GM23338 (cell line): ENCODE results near the gene GPR158. TPM values are rescaled to one million over a fixed set of nuclear protein-coding genes. Genes with fewer than 3 reads are reported as not detected.

ENCODE experiments used
- ATAC-seq: fragments of 200-7000 bp; cut with Tn5 transposase; 3 replicates; pipeline ENCODE4 v1.9.1; 2020
- DNase-seq: peaks from one replicate; pipeline ENCODE4 v3.0.0-alpha.2; 2015; ENCODE audit warnings: low spot score
- H2AFZ ChIP-seq: fragments of 200-600 bp; sonication (generic); 2 replicates; pipeline ENCODE4 v1.8.0; 2016; ENCODE audit warnings: antibody characterized with exemption, mild to moderate bottlenecking, moderate library complexity
- H3F3A ChIP-seq: fragments of 200-600 bp; sonication (generic); replicated peaks from 2 replicates; pipeline ENCODE4 v1.8.0; 2017; ENCODE audit warnings: antibody characterized with exemption, mixed run types, low read depth
- H3K27ac ChIP-seq: fragments of 200-600 bp; sonication (generic); 2 replicates; pipeline ENCODE4 v1.6.1; 2016; ENCODE audit warnings: low read depth
- H3K27me3 ChIP-seq: fragments of 200-600 bp; sonication (generic); 2 replicates; pipeline ENCODE4 v1.8.0; 2016; ENCODE audit warnings: mild to moderate bottlenecking, mixed run types, moderate library complexity; ENCODE audit not compliant: insufficient read depth
- H3K36me3 ChIP-seq: fragments of 200-600 bp; sonication (generic); 2 replicates; pipeline ENCODE4 v1.8.0; 2016; ENCODE audit warnings: mild to moderate bottlenecking; ENCODE audit not compliant: insufficient read depth
- H3K4me1 ChIP-seq: fragments of 200-600 bp; sonication (generic); 2 replicates; pipeline ENCODE4 v1.8.0; 2016; ENCODE audit warnings: mild to moderate bottlenecking, moderate library complexity; ENCODE audit not compliant: insufficient read depth
- H3K4me2 ChIP-seq: fragments of 200-600 bp; sonication (generic); 2 replicates; pipeline ENCODE4 v1.7.1; 2017; ENCODE audit warnings: mixed run types
- H3K4me3 ChIP-seq: fragments of 200-600 bp; sonication (generic); 2 replicates; pipeline ENCODE4 v1.6.1; 2016; ENCODE audit warnings: mixed run types
- H3K79me2 ChIP-seq: fragments of 200-600 bp; sonication (generic); replicated peaks from 2 replicates; pipeline ENCODE4 v1.8.0; 2017; ENCODE audit warnings: mild to moderate bottlenecking; ENCODE audit not compliant: insufficient read depth
- H3K9me2 ChIP-seq: fragments of 200-600 bp; sonication (generic); 2 replicates; pipeline ENCODE4 v1.8.0; 2017; ENCODE audit not compliant: insufficient read depth
- H4K20me1 ChIP-seq: fragments of 200-600 bp; sonication (generic); replicated peaks from 2 replicates; pipeline ENCODE4 v1.8.0; 2017; ENCODE audit warnings: mild to moderate bottlenecking; ENCODE audit not compliant: insufficient read depth
- H3K27ac Mint-ChIP-seq: 2 replicates; pipeline ENCODE4 v1.8.0; 2020; ENCODE audit warnings: inconsistent platforms, mild to moderate bottlenecking, moderate library complexity, mixed read lengths
- H3K27me3 Mint-ChIP-seq: 3 replicates; pipeline ENCODE4 v1.8.0; 2022; ENCODE audit warnings: low read depth, mild to moderate bottlenecking, moderate library complexity, mixed read lengths, inconsistent platforms; ENCODE audit not compliant: insufficient read depth, poor library complexity
- H3K36me3 Mint-ChIP-seq: 3 replicates; pipeline ENCODE4 v1.8.0; 2021; ENCODE audit warnings: low read depth, mild to moderate bottlenecking, inconsistent platforms, moderate library complexity, mixed read lengths
- H3K4me1 Mint-ChIP-seq: 3 replicates; pipeline ENCODE4 v1.8.0; 2020; ENCODE audit warnings: mild to moderate bottlenecking, inconsistent platforms, mixed read lengths
- H3K4me3 Mint-ChIP-seq: 3 replicates; pipeline ENCODE4 v1.8.0; 2021; ENCODE audit warnings: moderate library complexity, mild to moderate bottlenecking, inconsistent platforms, mixed read lengths
- H3K9me3 Mint-ChIP-seq: 3 replicates; pipeline ENCODE4 v1.8.0; 2020; ENCODE audit warnings: moderate library complexity, mild to moderate bottlenecking, inconsistent platforms, mixed read lengths
- CREB1 ChIP-seq: fragments of 250-450 bp; sonication (Bioruptor Pico); IDR thresholded peaks from 2 replicates; pipeline ENCODE4 v1.5.0; 2020; ENCODE audit warnings: low read depth, mild to moderate bottlenecking, moderate library complexity
- CTCF ChIP-seq, 2 experiments: fragments of 200-600 bp in 1 of 2; sonication (generic) in 1 of 2; conservative IDR thresholded peaks; 2 replicates each; pipeline versions ENCODE4 v1.5.1 to v1.6.1; 2016 to 2017; ENCODE audit warnings: antibody characterized with exemption in 2 of 2, low read depth in 2 of 2, mild to moderate bottlenecking in 2 of 2, moderate library complexity in 1 of 2
- ETS1 ChIP-seq: IDR thresholded peaks from 2 replicates; pipeline ENCODE4 v1.6.1; 2016; ENCODE audit warnings: antibody characterized with exemption
- EZH2 ChIP-seq: fragments of 200-600 bp; sonication (generic); IDR thresholded peaks from one replicate; pipeline ENCODE4 v1.8.0; 2017; ENCODE audit warnings: antibody characterized with exemption, mild to moderate bottlenecking, low read depth; ENCODE audit not compliant: unreplicated experiment
- EZH2phosphoT487 ChIP-seq: fragments of 200-600 bp; sonication (generic); IDR thresholded peaks from one replicate; pipeline ENCODE4 v1.8.1; 2018; ENCODE audit warnings: antibody characterized with exemption; ENCODE audit not compliant: unreplicated experiment
- JUNB ChIP-seq: IDR thresholded peaks from one replicate; pipeline ENCODE4 v1.6.1; 2016; ENCODE audit warnings: antibody characterized with exemption; ENCODE audit not compliant: unreplicated experiment
- NANOG ChIP-seq: IDR thresholded peaks from 2 replicates; pipeline ENCODE4 v1.6.1; 2016; ENCODE audit warnings: antibody characterized with exemption, borderline replicate concordance
- POLR2AphosphoS5 ChIP-seq: IDR thresholded peaks from 2 replicates; pipeline ENCODE4 v1.6.1; 2016; ENCODE audit warnings: antibody characterized with exemption, low read depth
- STAT1 ChIP-seq: IDR thresholded peaks from one replicate; pipeline ENCODE4 v1.6.1; 2016; ENCODE audit warnings: antibody characterized with exemption; ENCODE audit not compliant: unreplicated experiment
- ZNF114 ChIP-seq: fragments of 250-450 bp; sonication (Bioruptor Pico); IDR thresholded peaks from 2 replicates; pipeline ENCODE4 v1.5.0; 2020; ENCODE audit warnings: mild to moderate bottlenecking, moderate library complexity
- ZNF331 ChIP-seq: fragments of 250-450 bp; sonication (Bioruptor Pico); IDR thresholded peaks from 2 replicates; pipeline ENCODE4 v1.5.0; 2020; ENCODE audit warnings: low read depth, mild to moderate bottlenecking, moderate library complexity
- polyA plus RNA-seq: library from polyadenylated mRNA; unstranded; fragments of >200 nt; fragmentation: Nextera tagmentation; extraction: Ambion mirVana; gene quantifications from 2 replicates; pipeline ENCODE4 v1.2.1, GENCODE V29; 2016
- total RNA-seq: library from RNA; depleted of rRNA; stranded (reverse); fragments of >200 nt; shearing (Covaris generic); gene quantifications from 2 replicates; pipeline ENCODE4 v1.2.3, GENCODE V29; 2014
- TF ChIP-seq, protein P1 (sequence below): fragments of 250-450 bp; sonication (Bioruptor Pico); IDR thresholded peaks from 2 replicates; pipeline ENCODE4 v1.5.0; 2020; ENCODE audit warnings: mild to moderate bottlenecking, moderate library complexity
- TF ChIP-seq, protein P2 (sequence below): IDR thresholded peaks from one replicate; pipeline ENCODE4 v1.6.1; 2018; ENCODE audit warnings: antibody characterized with exemption; ENCODE audit not compliant: unreplicated experiment

The GPR158 gene
- total and polyA plus RNA-seq, 2 experiments from 2014 or later, result 0.13 to 1.5 TPM

DNA sequence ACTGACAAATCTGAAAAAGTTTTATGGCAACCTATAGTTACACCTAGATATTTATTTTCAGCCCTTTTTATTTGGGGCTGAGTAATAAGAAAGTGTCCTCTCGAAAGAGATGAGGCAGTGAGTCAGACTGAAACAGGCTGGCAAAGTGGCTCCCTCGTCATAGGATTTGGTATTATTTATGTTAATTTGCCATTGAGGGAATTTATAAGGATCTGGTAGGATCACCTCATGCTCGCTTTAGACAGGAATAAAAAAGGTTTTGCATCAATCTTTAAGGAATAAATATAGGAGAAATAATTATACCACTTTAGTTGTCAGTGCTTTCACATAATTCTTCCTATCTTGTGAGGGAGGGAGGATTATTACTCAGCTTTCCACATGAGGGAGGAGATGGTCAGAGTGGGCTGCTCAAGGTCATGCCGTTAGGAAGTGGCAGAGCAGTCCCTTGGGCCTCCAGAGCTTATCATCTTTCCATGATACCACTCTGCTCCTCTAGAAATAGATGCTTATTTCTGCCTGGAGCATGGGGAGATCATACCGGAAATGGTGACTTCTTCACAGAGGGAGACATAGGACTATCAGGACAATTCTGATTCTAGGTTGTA is 356.8 kb downstream of the GPR158 start:
- no peaks in the 10 kb centered on the region for H3F3A ChIP-seq
- Mint-ChIP-seq H3K4me3 (no peak overlapping the region), H3K9me3 (no peaks in the 10 kb centered on the region), H3K36me3 (no peaks in the 10 kb centered on the region), H3K4me1 (peaks cover 3% of the 10 kb centered on the region; the same call in 1 of the 3 replicates), H3K27ac (no peak overlapping the region), H3K27me3 (no peaks in the 10 kb centered on the region)
- no peaks in the 10 kb centered on the region for H3K79me2 ChIP-seq
- TF ChIP-seq, protein P1, sequence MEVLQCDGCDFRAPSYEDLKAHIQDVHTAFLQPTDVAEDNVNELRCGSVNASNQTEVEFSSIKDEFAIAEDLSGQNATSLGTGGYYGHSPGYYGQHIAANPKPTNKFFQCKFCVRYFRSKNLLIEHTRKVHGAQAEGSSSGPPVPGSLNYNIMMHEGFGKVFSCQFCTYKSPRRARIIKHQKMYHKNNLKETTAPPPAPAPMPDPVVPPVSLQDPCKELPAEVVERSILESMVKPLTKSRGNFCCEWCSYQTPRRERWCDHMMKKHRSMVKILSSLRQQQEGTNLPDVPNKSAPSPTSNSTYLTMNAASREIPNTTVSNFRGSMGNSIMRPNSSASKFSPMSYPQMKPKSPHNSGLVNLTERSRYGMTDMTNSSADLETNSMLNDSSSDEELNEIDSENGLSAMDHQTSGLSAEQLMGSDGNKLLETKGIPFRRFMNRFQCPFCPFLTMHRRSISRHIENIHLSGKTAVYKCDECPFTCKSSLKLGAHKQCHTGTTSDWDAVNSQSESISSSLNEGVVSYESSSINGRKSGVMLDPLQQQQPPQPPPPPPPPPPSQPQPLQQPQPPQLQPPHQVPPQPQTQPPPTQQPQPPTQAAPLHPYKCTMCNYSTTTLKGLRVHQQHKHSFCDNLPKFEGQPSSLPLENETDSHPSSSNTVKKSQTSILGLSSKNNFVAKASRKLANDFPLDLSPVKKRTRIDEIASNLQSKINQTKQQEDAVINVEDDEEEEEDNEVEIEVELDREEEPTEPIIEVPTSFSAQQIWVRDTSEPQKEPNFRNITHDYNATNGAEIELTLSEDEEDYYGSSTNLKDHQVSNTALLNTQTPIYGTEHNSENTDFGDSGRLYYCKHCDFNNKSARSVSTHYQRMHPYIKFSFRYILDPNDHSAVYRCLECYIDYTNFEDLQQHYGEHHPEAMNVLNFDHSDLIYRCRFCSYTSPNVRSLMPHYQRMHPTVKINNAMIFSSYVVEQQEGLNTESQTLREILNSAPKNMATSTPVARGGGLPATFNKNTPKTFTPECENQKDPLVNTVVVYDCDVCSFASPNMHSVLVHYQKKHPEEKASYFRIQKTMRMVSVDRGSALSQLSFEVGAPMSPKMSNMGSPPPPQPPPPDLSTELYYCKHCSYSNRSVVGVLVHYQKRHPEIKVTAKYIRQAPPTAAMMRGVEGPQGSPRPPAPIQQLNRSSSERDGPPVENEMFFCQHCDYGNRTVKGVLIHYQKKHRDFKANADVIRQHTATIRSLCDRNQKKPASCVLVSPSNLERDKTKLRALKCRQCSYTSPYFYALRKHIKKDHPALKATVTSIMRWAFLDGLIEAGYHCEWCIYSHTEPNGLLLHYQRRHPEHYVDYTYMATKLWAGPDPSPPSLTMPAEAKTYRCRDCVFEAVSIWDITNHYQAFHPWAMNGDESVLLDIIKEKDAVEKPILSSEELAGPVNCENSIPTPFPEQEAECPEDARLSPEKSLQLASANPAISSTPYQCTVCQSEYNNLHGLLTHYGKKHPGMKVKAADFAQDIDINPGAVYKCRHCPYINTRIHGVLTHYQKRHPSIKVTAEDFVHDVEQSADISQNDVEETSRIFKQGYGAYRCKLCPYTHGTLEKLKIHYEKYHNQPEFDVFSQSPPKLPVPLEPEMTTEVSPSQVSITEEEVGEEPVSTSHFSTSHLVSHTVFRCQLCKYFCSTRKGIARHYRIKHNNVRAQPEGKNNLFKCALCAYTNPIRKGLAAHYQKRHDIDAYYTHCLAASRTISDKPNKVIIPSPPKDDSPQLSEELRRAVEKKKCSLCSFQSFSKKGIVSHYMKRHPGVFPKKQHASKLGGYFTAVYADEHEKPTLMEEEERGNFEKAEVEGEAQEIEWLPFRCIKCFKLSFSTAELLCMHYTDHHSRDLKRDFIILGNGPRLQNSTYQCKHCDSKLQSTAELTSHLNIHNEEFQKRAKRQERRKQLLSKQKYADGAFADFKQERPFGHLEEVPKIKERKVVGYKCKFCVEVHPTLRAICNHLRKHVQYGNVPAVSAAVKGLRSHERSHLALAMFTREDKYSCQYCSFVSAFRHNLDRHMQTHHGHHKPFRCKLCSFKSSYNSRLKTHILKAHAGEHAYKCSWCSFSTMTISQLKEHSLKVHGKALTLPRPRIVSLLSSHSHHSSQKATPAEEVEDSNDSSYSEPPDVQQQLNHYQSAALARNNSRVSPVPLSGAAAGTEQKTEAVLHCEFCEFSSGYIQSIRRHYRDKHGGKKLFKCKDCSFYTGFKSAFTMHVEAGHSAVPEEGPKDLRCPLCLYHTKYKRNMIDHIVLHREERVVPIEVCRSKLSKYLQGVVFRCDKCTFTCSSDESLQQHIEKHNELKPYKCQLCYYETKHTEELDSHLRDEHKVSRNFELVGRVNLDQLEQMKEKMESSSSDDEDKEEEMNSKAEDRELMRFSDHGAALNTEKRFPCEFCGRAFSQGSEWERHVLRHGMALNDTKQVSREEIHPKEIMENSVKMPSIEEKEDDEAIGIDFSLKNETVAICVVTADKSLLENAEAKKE (CRISPR knock-in tag), result no peak
- TF ChIP-seq ZNF114 (CRISPR knock-in tag) (no peak), JUNB (no peak), CTCF (conservative IDR thresholded peaks at IDR 0.05; ENCODE audit: low read depth in 2 of 2) (no peak), POLR2AphosphoS5 (no peak), CREB1 (no peak), EZH2 (no peak), EZH2phosphoT487 (no peak), NANOG (no peak), ETS1 (no peak), ZNF331 (CRISPR knock-in tag) (no peak), STAT1 (no peak)
- TF ChIP-seq, protein P2, sequence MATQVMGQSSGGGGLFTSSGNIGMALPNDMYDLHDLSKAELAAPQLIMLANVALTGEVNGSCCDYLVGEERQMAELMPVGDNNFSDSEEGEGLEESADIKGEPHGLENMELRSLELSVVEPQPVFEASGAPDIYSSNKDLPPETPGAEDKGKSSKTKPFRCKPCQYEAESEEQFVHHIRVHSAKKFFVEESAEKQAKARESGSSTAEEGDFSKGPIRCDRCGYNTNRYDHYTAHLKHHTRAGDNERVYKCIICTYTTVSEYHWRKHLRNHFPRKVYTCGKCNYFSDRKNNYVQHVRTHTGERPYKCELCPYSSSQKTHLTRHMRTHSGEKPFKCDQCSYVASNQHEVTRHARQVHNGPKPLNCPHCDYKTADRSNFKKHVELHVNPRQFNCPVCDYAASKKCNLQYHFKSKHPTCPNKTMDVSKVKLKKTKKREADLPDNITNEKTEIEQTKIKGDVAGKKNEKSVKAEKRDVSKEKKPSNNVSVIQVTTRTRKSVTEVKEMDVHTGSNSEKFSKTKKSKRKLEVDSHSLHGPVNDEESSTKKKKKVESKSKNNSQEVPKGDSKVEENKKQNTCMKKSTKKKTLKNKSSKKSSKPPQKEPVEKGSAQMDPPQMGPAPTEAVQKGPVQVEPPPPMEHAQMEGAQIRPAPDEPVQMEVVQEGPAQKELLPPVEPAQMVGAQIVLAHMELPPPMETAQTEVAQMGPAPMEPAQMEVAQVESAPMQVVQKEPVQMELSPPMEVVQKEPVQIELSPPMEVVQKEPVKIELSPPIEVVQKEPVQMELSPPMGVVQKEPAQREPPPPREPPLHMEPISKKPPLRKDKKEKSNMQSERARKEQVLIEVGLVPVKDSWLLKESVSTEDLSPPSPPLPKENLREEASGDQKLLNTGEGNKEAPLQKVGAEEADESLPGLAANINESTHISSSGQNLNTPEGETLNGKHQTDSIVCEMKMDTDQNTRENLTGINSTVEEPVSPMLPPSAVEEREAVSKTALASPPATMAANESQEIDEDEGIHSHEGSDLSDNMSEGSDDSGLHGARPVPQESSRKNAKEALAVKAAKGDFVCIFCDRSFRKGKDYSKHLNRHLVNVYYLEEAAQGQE, result no peak
- no peaks in the 10 kb centered on the region for H4K20me1 ChIP-seq
- no peak overlapping the region for H3K4me3 ChIP-seq
- H2AFZ ChIP-seq, result no peak overlapping the region
- H3K9me2 ChIP-seq, result 0 out of 2 replicates have a peak, but pooled peaks cover 4% of the 10 kb centered on the region
- ATAC-seq, result no peak
- H3K36me3 ChIP-seq, result no peaks in the 10 kb centered on the region
- H3K4me1 ChIP-seq, result peaks cover 6% of the 10 kb centered on the region; the same call in 1 of the 2 replicates
- H3K27ac ChIP-seq, result no peak overlapping the region
- H3K4me2 ChIP-seq, result no peak overlapping the region
- no peaks in the 10 kb centered on the region for H3K27me3 ChIP-seq
- no peak for DNase-seq
